Right atrium auricular region (tissue), 2 donors: ENCODE results near the gene MICOS13. TPM values are rescaled to one million over a fixed set of nuclear protein-coding genes. Genes with fewer than 3 reads are reported as not detected.

ENCODE experiments used
- DNase-seq: peaks from one replicate; pipeline ENCODE4 v3.0.0-alpha.2; 2019; ENCODE audit warnings: low spot score
- H3K27ac ChIP-seq, 2 donors: fragments of 200-600 bp; sonication (generic); 1 replicate in 1 of 2; 2 replicates in 1 of 2; pipeline ENCODE4 v1.5.1; 2016 to 2019
- H3K27me3 ChIP-seq, 2 donors: fragments of 200-600 bp; sonication (generic); one replicate each; pipeline versions ENCODE4 v1.5.1 to v1.6.0; 2017 to 2019
- H3K36me3 ChIP-seq: fragments of 200-600 bp; sonication (generic); one replicate; pipeline ENCODE4 v1.5.1; 2016
- H3K4me1 ChIP-seq, 2 donors: fragments of 200-600 bp; sonication (generic); one replicate each; pipeline versions ENCODE4 v1.5.1 to v1.6.0; 2017 to 2019
- H3K4me3 ChIP-seq, 2 donors: fragments of 200-600 bp; sonication (generic); 1 replicate in 1 of 2; 2 replicates in 1 of 2; pipeline ENCODE4 v1.5.1; 2017 to 2019; ENCODE audit warnings: mild to moderate bottlenecking in 1 of 2, moderate library complexity in 1 of 2
- H3K9me3 ChIP-seq, 2 donors: fragments of 200-600 bp; sonication (generic); one replicate each; pipeline ENCODE4 v1.5.1; 2019
- CTCF ChIP-seq, 2 donors: fragments of 200-600 bp; sonication (generic); IDR thresholded peaks; one replicate each; pipeline ENCODE4 v1.5.1; 2019; ENCODE audit warnings: antibody characterized with exemption in 2 of 2
- total RNA-seq, 2 donors: library from RNA; depleted of rRNA; stranded (reverse); fragments of >200 nt; gene quantifications; one replicate each; pipeline ENCODE4 v1.1.0, GENCODE V29; 2016

The MICOS13 gene
- total RNA-seq, 2 donors from 2014 or later, result 87.7 to 98.8 TPM

GRCh38 chr19:5648464-5648863 lies 31.9 kb downstream of the MICOS13 start:
- Histone ChIP-seq H3K27ac (no peak overlapping the region), H3K4me1 (no peaks in the 10 kb centered on the region), H3K27me3 (no peaks in the 10 kb centered on the region), H3K9me3 (no peaks in the 10 kb centered on the region), H3K4me3 (no peak overlapping the region), H3K36me3 (peaks cover 86% of the 10 kb centered on the region)
- TF ChIP-seq CTCF (IDR thresholded peaks at IDR 0.05), result no peak
- no peak for DNase-seq

DNA sequence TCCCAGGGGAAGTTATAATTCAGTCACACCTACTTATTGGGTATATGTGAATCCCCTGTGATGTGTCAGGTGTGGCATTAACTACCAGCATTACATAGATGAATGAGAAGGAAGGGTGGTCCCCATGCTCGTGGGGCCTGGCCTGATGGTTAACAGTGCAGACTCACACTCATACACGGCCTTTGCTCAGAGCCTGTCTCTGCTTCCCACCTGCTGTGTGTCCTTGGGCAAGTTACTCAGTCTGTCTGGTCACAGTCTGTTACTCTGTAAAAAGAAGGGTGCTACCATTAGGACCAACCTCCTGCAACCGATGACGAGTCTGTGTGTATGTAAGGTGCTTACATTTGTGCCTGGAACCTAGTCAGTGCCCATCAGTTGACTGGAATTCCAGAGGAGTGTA lies 33.6 kb downstream of the MICOS13 start:
- Histone ChIP-seq H3K27ac (no peak overlapping the region), H3K27me3 (no peaks in the 10 kb centered on the region), H3K36me3 (peaks cover 83% of the 10 kb centered on the region), H3K4me3 (no peak overlapping the region), H3K4me1 (no peaks in the 10 kb centered on the region), H3K9me3 (no peaks in the 10 kb centered on the region)
- TF ChIP-seq CTCF (IDR thresholded peaks at IDR 0.05), result no peak
- no peak for DNase-seq

GRCh38 chr19:5645409-5645808 lies 34.9 kb downstream of the MICOS13 start:
- TF ChIP-seq CTCF (IDR thresholded peaks at IDR 0.05), result no peak
- no peak overlapping the region for H3K27ac ChIP-seq
- DNase-seq, result no peak
- H3K27me3 ChIP-seq, result no peaks in the 10 kb centered on the region
- peaks cover 74% of the 10 kb centered on the region for H3K36me3 ChIP-seq
- H3K4me1 ChIP-seq, result peaks cover 0 to 4% of the 10 kb centered on the region in 2 donors
- no peak overlapping the region for H3K4me3 ChIP-seq
- H3K9me3 ChIP-seq, result no peaks in the 10 kb centered on the region

- H3K27me3 ChIP-seq, result no peaks in the 10 kb centered on the region
- no peak overlapping the region for H3K4me3 ChIP-seq
- TF ChIP-seq CTCF (IDR thresholded peaks at IDR 0.05), result no peak
- H3K9me3 ChIP-seq, result no peaks in the 10 kb centered on the region
- H3K4me1 ChIP-seq, result peaks cover 0 to 4% of the 10 kb centered on the region in 2 donors
- H3K27ac ChIP-seq, result no peak overlapping the region
- H3K36me3 ChIP-seq, result peaks cover 64% of the 10 kb centered on the region
- no peak for DNase-seq
Measured at GRCh38 chr19:5644037-5644436, 36.3 kb downstream of the MICOS13 start.

GRCh38 chr19:5643060-5643459 lies 37.3 kb downstream of the MICOS13 start:
- no peak for DNase-seq
- no peaks in the 10 kb centered on the region for H3K9me3 ChIP-seq
- peaks cover 0 to 6% of the 10 kb centered on the region in 2 donors for H3K4me1 ChIP-seq
- H3K27ac ChIP-seq, result no peak overlapping the region
- H3K36me3 ChIP-seq, result peaks cover 58% of the 10 kb centered on the region
- H3K27me3 ChIP-seq, result no peaks in the 10 kb centered on the region
- no peak for TF ChIP-seq CTCF (IDR thresholded peaks at IDR 0.05)
- no peak overlapping the region for H3K4me3 ChIP-seq

GRCh38 chr19:5642204-5642603 lies 38.1 kb downstream of the MICOS13 start:
- H3K9me3 ChIP-seq, result no peaks in the 10 kb centered on the region
- no peak overlapping the region for H3K27ac ChIP-seq
- peaks cover 0 to 13% of the 10 kb centered on the region in 2 donors for H3K4me1 ChIP-seq
- no peak overlapping the region for H3K4me3 ChIP-seq
- H3K36me3 ChIP-seq, result peaks cover 50% of the 10 kb centered on the region
- TF ChIP-seq CTCF (IDR thresholded peaks at IDR 0.05), result no peak
- no peaks in the 10 kb centered on the region for H3K27me3 ChIP-seq
- DNase-seq, result no peak
